22Rv1 (cell line): ENCODE measurements around the gene LRGUK.

ENCODE experiments used
- H3K27ac ChIP-seq: fragments of 450-650 bp; 2 replicates; pipeline ENCODE4 v1.5.1; 2017
- ZFX ChIP-seq: fragments of 450-650 bp; IDR thresholded peaks from 2 replicates; pipeline ENCODE4 v1.6.1; 2017; ENCODE audit warnings: antibody characterized with exemption, borderline replicate concordance
- TF ChIP-seq, protein P1 (sequence below): fragments of 450-650 bp; IDR thresholded peaks from 2 replicates; pipeline ENCODE4 v1.5.1; 2017; ENCODE audit warnings: mild to moderate bottlenecking

Gene LRGUK

GRCh38 chr7:134186027-134186426 lies 58.9 kb downstream of the LRGUK start:
- no peak overlapping the region for H3K27ac ChIP-seq
- TF ChIP-seq, protein P1, sequence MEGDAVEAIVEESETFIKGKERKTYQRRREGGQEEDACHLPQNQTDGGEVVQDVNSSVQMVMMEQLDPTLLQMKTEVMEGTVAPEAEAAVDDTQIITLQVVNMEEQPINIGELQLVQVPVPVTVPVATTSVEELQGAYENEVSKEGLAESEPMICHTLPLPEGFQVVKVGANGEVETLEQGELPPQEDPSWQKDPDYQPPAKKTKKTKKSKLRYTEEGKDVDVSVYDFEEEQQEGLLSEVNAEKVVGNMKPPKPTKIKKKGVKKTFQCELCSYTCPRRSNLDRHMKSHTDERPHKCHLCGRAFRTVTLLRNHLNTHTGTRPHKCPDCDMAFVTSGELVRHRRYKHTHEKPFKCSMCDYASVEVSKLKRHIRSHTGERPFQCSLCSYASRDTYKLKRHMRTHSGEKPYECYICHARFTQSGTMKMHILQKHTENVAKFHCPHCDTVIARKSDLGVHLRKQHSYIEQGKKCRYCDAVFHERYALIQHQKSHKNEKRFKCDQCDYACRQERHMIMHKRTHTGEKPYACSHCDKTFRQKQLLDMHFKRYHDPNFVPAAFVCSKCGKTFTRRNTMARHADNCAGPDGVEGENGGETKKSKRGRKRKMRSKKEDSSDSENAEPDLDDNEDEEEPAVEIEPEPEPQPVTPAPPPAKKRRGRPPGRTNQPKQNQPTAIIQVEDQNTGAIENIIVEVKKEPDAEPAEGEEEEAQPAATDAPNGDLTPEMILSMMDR, result no peak
- no peak for TF ChIP-seq ZFX

GRCh38 chr7:134186801-134187200 lies 59.7 kb downstream of the LRGUK start:
- no peak overlapping the region for H3K27ac ChIP-seq
- TF ChIP-seq, protein P1, result no peak
- no peak for TF ChIP-seq ZFX

GRCh38 chr7:134187893-134188292 lies 60.8 kb downstream of the LRGUK start:
- no peak for TF ChIP-seq ZFX
- TF ChIP-seq, protein P1, result no peak
- H3K27ac ChIP-seq, result no peak overlapping the region

GRCh38 chr7:134188311-134188710 lies 61.2 kb downstream of the LRGUK start:
- TF ChIP-seq, protein P1, result no peak
- TF ChIP-seq ZFX, result no peak
- no peak overlapping the region for H3K27ac ChIP-seq

GRCh38 chr7:134189559-134189958 lies 62.4 kb downstream of the LRGUK start:
- H3K27ac ChIP-seq, result no peak overlapping the region
- TF ChIP-seq, protein P1, result no peak
- no peak for TF ChIP-seq ZFX

DNA sequence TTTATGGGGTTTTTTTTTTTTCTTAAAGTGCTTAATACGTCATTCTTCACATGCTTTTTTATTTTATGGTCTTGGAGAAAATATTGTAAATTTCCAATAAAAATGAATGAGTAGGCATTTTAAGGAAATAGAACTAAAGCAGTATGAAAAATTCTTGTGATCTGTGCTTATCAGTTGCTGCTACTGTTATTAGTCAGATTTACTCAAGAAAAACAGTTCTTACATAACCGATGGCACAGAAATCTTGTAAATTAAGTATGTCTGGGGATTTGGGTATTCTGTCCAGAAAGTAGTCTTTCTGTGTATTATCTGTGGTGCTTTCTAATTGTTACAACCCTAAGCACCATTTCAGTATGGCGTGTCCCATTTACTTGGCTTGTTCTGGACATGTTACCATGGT lies 64.7 kb downstream of the LRGUK start:
- TF ChIP-seq, protein P1, result no peak
- TF ChIP-seq ZFX, result no peak
- H3K27ac ChIP-seq, result no peak overlapping the region

- H3K27ac ChIP-seq, result no peak overlapping the region
- TF ChIP-seq ZFX, result no peak
- TF ChIP-seq, protein P1, result no peak
These were observed 66.1 kb downstream of the LRGUK start for GRCh38 chr7:134193240-134193639.
